NCI-H2029 treated with DMSO at 0.1 percent for 48 hours (cell line): Measurements from ENCODE around the gene IGLL5.
"Not testable (repeated sequence)": the region's sequence is repeated elsewhere in the genome, so short reads cannot be mapped to it uniquely, and the experiment has no call there.

Experiments
- DNase-seq: peaks from one replicate; lab custom pipeline; 2025; lab: John Stamatoyannopoulos, UW

IGLL5 gene

DNA sequence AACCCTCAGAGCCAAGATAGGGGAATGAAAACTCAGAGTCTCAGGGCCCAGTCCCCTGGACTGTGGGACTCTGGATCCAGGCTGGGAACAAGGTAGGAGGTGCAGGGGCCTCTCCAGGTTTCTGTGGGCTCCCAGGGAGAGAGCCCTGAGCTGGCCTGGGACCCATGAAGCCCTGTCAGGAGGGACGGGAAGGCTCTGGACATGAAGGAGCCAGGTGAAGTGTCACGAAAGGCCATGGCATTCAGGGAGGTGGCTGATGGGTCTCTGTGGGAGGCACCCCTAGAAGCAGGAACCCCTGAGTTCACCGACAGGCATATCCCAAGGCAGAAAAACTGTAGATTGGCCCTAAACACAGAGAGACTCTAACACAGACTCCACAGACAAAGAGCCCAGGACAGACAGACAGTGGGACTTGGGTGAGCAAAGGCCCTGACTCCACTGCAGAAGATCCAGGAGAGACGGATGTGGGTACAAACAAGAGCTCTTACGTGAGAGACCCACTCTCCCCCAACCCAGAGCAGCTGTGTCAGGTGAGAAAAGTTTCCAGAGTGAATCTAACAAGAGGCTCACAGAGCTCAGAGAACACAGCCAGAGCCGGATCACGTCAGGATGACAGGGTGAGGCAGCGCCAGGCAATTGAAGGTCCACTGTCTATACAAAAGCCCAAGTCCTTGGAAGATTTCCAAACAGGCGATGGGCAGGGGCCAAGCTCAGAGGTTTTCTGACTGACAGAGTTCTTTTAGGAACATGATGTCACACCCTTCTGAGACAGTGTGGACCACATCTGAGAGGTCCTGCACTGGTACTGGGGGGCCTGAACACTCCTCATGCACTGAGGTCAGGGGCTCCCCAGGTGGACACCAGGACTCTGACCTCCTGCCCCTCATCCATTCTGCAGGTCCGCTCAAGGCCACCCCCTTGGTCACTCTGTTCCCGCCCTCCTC, 27.4 kb downstream of the IGLL5 start:
- DNase-seq = no peak

DNA sequence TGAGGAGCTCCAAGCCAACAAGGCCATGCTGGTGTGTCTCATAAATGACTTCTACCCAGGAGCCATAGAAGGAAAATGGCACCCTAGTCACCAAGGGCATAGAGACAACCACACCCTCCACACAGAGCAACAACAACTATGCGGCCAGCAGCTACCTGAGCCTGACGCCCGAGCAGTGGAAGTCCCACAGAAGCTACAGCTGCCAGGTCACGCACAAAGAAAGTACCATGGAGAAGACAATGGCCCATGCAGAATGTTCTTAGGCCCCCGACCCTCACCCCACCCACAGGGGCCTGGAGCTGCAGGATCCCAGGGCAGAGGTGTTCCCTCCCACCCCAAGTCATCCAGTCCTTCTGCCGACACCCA, 28.0 kb downstream of the IGLL5 start:
- no peak for DNase-seq

- no peak for DNase-seq
Measured at GRCh38 chr22:22916215-22916951, 28.8 kb downstream of the IGLL5 start.

GRCh38 chr22:22916952-22917290, 29.3 kb downstream of the IGLL5 start:
- DNase-seq = no peak

DNA sequence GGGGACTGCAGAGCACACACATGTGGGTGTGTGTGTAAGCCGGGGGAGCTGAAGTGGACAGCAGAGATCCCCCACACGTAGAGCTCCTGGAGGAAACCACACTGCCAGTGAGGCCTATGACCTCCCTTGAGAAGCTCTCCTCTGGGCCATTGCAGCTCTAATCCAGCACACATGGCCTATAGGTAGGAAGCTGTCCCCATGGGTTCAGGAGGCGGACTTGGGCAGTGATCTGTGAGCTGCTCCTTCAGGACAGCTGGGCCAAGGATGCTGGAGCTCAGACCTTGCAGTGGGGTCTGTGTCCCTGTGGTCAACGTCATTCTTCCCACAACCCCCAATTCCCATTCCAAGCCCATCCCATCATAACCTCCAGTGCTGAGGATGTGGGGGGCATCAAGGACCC, 29.8 kb downstream of the IGLL5 start:
- DNase-seq = no peak

DNA sequence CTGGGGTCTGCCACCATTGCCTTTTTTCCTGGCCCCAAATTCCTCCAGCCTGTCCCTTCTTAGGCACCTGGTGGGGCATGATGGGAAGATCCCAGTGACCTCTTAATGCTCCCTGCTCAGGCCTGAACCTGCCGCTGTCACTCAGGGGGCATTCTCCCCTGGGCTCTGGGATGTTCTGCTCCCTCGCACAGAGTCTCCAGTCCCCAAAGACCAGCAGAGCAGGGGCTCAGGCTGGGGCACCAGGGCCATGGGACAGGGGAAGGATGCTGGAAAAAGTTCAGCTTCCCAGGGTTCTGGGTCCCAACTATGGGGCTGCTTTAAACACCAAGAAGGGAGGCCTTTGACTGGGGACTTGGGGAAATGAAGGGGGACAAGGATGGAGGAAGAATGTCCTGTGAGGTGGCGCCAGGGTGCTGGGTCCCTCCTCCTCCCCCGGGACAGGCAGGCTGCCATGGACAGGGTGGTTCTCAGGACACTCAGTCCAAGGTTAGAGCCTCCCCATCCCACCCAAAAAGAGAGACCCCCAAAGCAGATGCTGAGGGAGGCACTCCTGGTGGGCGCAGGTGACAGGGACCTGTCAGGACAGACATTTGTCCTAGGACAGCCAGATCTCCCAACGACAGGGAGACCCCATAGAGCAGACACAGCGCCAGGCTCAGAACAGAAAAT, 30.8 kb downstream of the IGLL5 start:
- DNase-seq = no peak

DNA sequence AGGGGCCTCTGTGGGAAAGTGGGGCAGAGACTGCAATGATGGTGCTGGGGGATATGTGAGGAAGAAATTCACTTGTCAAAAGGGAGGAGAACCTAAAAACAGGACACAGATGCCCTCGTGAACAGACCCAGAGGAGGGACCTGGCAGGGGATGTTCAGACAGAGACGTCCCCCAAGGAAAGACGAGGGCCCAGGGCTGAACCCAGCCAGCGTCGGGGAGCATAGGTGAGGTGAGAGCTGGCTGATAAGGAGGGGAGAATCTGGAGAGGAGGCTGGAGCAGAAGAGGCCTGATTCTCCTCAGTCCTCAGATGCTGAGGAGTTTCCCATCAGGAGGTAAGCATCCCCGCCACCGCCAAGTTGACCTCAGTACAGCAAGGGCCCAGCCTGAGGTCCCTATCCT, 31.4 kb downstream of the IGLL5 start:
- DNase-seq = no peak

DNA sequence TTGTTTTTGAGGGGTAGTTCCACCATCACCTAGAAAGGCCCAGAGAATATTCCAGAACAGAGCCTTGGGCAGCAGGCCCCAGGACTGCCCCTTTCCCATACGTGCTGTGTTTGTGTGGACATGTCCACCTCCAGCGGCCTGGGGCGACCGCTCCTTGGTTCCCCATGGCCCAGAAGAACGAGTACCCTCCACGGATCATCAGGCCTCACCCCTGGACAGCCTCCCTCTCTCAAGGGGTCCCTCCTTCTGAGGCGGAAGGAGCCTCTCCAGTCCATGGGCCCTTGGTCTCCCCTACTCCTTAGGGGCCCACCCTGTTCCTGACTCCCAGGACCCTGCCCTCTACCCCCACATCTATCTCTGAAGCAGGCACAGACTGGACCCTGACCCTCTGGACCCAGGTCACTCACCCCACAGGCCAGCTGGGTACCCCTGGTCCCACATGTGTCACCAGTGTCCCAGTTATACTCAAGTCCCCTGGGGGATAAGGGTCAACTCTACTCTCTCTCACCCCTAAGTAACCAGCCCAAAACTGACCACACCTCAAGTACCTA, 32.6 kb downstream of the IGLL5 start:
- DNase-seq = no peak

- DNase-seq = no peak
Measured at GRCh38 chr22:22920910-22921550, 33.4 kb downstream of the IGLL5 start.

DNA sequence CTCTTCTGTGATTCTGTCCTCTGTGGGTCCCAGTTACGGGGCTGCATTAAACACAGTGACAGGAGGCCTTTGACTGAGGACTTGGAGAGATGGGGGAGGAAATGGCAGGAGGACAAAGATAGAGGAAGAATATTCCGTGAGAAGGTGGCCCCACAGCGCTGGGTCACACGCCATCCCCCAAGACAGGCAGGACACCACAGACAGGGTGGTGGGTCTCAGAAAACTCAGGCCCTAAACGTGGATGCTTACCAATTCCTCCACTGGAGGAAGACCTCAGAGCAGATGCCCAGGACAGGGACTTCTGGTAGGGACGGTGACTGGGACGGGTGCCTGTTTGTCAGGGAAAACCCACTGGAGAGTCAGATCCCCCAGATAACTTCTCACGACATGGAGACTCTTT, 34.0 kb downstream of the IGLL5 start:
- DNase-seq = no peak

DNA sequence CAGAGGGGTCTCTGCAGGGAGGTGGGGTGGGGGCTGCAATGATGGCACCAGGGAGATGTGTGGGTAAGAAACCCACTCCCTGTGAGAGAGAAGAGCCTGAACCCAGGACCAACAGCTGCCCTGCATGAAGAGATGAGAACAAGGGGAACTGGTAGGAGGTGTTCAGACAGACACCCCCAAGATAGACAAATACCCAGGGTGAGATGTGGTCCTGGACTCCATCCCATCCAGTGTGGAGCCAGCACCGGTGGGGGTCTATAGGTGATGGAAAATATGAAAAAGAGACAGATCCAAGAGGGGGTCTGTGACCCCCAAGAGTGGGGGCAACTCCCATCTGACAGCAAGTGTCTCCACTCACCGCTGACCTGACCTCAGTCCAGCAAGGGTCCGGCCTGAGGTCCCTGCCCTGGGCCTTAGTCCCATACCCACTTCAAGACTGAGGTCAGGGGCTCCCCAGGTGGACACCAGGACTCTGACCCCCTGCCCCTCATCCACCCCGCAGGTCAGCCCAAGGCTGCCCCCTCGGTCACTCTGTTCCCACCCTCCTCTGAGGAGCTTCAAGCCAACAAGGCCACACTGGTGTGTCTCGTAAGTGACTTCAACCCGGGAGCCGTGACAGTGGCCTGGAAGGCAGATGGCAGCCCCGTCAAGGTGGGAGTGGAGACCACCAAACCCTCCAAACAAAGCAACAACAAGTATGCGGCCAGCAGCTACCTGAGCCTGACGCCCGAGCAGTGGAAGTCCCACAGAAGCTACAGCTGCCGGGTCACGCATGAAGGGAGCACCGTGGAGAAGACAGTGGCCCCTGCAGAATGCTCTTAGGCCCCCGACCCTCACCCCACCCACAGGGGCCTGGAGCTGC, 34.7 kb downstream of the IGLL5 start:
- DNase-seq = not testable (repeated sequence)

- no peak for DNase-seq
Measured at GRCh38 chr22:22922954-22923319, 35.3 kb downstream of the IGLL5 start.

DNA sequence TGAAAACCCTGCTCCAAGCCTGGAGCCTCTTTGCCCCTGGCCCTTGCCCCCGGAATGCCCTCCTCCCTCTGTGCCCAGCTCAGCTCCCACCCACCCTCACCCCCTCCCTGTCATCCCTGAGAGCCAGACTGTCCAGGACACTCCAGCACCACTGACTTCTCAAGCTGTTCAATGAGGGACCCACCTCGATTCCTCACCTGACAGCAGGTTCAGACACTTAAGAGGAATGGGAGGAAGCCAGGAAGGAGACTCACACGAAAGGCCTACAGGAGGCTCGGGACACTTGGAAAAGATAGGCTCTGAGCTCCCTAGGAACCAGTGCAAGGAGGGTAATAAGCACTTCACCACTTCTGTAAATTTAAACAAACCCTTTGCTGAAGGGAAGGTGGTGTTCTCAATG, 35.8 kb downstream of the IGLL5 start:
- DNase-seq = no peak

- DNase-seq = no peak
Measured at GRCh38 chr22:22923930-22924329, 36.3 kb downstream of the IGLL5 start.

- no peak for DNase-seq
Measured at GRCh38 chr22:22924369-22925145, 36.9 kb downstream of the IGLL5 start.

GRCh38 chr22:22925146-22925804, 37.7 kb downstream of the IGLL5 start:
- no peak for DNase-seq

DNA sequence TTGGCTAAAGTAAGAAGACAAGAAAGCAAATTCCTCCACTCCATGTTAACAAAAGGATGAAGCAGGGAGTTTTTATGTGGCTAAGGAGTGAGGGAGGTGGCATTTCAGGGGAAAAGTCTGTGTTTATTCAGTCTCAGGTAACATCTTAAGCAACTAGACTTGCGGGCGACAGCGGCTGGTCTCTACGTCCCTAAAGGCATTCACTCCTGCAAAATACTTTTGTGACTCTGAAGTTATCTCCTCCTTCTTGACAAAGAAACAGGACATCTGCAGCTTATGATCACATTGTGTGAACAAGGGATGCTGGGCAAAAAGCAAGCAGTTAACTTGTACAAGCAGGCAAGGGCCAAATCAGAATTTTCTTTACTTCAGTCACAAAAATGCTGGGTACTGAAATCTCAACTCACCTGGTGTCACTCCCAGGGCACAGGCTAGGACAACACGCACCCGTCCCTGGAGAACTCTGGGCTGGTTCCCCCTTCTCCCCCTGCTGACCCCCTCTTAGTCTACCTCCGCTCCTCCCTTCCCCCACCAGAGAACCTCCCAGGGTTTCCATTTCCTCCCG, 38.3 kb downstream of the IGLL5 start:
- DNase-seq = no peak

DNA sequence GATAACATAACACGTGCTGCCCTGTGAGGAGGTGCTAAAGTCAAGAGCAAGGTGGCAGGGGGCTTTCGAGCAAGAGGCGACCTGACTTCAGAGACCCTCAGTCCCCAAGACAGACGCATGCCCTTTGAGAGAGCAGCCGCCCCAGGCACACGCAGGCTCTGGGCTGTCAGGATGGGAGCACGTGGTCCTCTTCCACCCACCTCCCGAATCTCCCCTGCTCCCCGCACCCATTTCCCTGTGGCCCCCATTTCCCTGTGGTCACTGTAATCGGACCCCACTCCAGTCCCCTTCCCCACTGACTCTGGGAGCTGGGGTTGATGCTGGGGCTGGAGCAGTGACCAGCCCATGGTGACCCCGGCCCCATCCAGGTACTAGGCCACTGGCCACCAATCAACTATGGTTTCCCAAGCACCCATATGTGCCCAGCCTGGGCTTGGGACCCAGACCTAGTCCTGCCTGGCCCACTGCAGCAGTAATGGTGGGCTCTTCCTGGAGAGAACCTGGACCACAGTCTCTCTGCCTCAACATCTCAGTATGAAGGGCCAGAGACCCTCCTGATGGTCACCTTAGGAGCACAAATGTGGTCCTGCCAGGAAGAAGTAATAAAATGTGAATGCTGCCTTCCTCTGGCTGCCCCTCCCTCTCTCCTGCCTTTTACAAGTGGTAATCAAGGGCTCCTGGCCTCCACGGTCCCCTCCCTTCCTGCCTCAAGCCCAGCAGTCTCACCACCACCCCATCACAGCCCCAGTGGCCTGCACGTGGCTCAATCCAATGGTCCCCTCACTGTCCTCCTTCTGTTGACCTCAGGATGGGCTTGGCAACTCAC, 39.0 kb downstream of the IGLL5 start:
- no peak for DNase-seq
